AG10803 (cell line): ENCODE measurements around the gene PRAME.

Experiments
- DNase-seq: peaks from one replicate; pipeline ENCODE4 v3.0.0; 2010; ENCODE audit warnings: low read depth
- H3K4me3 ChIP-seq: 2 replicates; pipeline ENCODE4 v1.5.1; 2011; ENCODE audit warnings: mild to moderate bottlenecking, low read length, control low read depth
- TF ChIP-seq, protein P1 (sequence below): conservative IDR thresholded peaks from 2 replicates; pipeline ENCODE4 v1.5.1; 2011; ENCODE audit warnings: mild to moderate bottlenecking, low read length, control low read depth, inconsistent platforms

The PRAME gene

GRCh38 chr22:22576989-22577427 lies 17.9 kb upstream of the PRAME start:
- no peak for DNase-seq
- TF ChIP-seq, protein P1, sequence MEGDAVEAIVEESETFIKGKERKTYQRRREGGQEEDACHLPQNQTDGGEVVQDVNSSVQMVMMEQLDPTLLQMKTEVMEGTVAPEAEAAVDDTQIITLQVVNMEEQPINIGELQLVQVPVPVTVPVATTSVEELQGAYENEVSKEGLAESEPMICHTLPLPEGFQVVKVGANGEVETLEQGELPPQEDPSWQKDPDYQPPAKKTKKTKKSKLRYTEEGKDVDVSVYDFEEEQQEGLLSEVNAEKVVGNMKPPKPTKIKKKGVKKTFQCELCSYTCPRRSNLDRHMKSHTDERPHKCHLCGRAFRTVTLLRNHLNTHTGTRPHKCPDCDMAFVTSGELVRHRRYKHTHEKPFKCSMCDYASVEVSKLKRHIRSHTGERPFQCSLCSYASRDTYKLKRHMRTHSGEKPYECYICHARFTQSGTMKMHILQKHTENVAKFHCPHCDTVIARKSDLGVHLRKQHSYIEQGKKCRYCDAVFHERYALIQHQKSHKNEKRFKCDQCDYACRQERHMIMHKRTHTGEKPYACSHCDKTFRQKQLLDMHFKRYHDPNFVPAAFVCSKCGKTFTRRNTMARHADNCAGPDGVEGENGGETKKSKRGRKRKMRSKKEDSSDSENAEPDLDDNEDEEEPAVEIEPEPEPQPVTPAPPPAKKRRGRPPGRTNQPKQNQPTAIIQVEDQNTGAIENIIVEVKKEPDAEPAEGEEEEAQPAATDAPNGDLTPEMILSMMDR, result no peak
- H3K4me3 ChIP-seq, result no peak overlapping the region

- TF ChIP-seq, protein P1, result peak; percentile 70
- peak; percentile 29 for DNase-seq
- no peak overlapping the region for H3K4me3 ChIP-seq
These were observed 17.4 kb upstream of the PRAME start for GRCh38 chr22:22576244-22576988.

DNA sequence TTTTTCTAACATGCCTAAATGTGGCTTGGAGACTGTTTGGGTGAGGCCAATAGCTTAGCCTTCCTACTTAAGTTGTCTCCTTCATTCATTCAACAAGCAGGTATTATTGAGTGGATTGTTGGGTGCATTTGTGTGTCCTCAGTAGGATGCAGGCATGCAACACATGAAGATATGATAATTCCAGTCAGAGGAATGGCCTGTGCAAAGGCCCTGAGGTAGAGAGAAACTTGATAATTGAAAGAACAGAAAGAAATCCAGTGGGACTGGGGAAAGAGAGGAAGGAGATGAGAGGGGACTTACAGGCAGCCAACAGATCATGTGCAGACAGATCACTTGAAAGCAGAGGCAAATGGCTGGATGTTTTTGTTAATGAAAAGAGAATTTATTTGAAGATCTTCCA lies 15.3 kb upstream of the PRAME start:
- TF ChIP-seq, protein P1, result no peak
- no peak overlapping the region for H3K4me3 ChIP-seq
- no peak for DNase-seq

- DNase-seq, result no peak
- no peak overlapping the region for H3K4me3 ChIP-seq
- TF ChIP-seq, protein P1, result no peak
These were observed 14.2 kb upstream of the PRAME start for GRCh38 chr22:22573047-22573889.

- DNase-seq, result no peak
- H3K4me3 ChIP-seq, result no peak overlapping the region
- TF ChIP-seq, protein P1, result no peak
These were observed 12.8 kb upstream of the PRAME start for GRCh38 chr22:22571862-22572261.

DNA sequence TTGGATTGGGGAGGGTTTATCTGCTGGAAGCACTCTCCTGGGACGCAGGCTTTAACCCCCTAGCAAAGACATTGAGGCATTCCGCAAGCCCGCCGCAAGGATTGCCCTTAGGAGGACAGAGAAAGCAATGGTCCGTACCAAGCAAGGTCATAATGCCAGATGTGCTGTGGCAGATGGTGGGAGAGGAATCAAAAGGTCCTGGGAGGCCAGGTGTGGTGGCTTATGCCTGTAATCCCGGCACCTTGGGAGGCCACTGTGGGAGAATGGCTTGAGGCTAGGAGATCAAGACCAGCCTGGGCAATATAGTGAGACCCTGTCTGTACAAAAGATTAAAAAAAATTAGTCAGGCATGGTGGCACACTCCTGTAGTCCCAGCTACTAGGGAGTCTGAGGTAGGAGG lies 12.4 kb upstream of the PRAME start:
- no peak overlapping the region for H3K4me3 ChIP-seq
- TF ChIP-seq, protein P1, result no peak
- no peak for DNase-seq
